C1 segment of cervical spinal cord (tissue), 14 donors: ENCODE measurements around the gene HKDC1.
"Not testable (repeated sequence)": the region's sequence is repeated elsewhere in the genome, so short reads cannot be mapped to it uniquely, and the experiment has no call there.

Source experiments
- DNase-seq, 14 donors: peaks; one replicate each; lab custom pipeline; 2025; lab: John Stamatoyannopoulos, UW

Gene HKDC1

GRCh38 chr10:69241575-69241974 is 21.4 kb downstream of the HKDC1 start:
- peak in 1 of 14 donors; percentile 2 for DNase-seq

GRCh38 chr10:69242040-69242851 is 22.1 kb downstream of the HKDC1 start:
- DNase-seq, result no peak

- DNase-seq, result peak in 13 of 14 donors; percentile 19 to 85 (median 58)
Observed at GRCh38 chr10:69242852-69243212, 22.7 kb downstream of the HKDC1 start.

- no peak for DNase-seq
Observed at GRCh38 chr10:69243817-69244216, 23.7 kb downstream of the HKDC1 start.

GRCh38 chr10:69246036-69246435 is 25.9 kb downstream of the HKDC1 start:
- no peak for DNase-seq

GRCh38 chr10:69246581-69247312 is 26.6 kb downstream of the HKDC1 start:
- no peak for DNase-seq

- DNase-seq, result no peak
Observed at GRCh38 chr10:69247313-69247710, 27.2 kb downstream of the HKDC1 start.

DNA sequence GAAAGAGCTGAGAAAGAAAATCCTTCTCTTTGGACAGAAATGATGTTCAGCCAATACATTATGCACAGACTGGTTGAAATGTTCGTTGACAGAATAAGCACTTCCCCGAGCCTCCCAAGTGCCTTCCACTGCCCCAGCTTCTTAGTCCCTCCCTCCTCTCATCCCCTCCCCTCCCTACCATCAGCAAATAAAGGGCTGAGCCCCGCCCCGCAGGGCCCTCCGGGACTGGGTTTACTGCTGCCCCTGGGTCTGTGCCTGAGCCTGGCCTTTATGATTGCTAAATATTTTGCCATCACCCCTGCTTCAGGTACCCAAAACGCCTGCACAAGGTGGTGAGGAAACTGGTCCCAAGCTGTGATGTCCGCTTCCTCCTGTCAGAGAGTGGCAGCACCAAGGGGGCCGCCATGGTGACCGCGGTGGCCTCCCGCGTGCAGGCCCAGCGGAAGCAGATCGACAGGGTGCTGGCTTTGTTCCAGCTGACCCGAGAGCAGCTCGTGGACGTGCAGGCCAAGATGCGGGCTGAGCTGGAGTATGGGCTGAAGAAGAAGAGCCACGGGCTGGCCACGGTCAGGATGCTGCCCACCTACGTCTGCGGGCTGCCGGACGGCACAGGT is 28.1 kb downstream of the HKDC1 start:
- no peak for DNase-seq

GRCh38 chr10:69250041-69250440 is 29.9 kb downstream of the HKDC1 start:
- DNase-seq, result no peak

- DNase-seq, result not testable (repeated sequence)
Observed at GRCh38 chr10:69251417-69251816, 31.3 kb downstream of the HKDC1 start.

- DNase-seq, result no peak
Observed at GRCh38 chr10:69253171-69253570, 33.0 kb downstream of the HKDC1 start.

- no peak for DNase-seq
Observed at GRCh38 chr10:69254877-69255276, 34.7 kb downstream of the HKDC1 start.

- no peak for DNase-seq
Observed at GRCh38 chr10:69259547-69260243, 39.6 kb downstream of the HKDC1 start.

GRCh38 chr10:69261184-69261583 is 41.1 kb downstream of the HKDC1 start:
- DNase-seq, result no peak

- no peak for DNase-seq
Observed at GRCh38 chr10:69262292-69262751, 42.2 kb downstream of the HKDC1 start.

DNA sequence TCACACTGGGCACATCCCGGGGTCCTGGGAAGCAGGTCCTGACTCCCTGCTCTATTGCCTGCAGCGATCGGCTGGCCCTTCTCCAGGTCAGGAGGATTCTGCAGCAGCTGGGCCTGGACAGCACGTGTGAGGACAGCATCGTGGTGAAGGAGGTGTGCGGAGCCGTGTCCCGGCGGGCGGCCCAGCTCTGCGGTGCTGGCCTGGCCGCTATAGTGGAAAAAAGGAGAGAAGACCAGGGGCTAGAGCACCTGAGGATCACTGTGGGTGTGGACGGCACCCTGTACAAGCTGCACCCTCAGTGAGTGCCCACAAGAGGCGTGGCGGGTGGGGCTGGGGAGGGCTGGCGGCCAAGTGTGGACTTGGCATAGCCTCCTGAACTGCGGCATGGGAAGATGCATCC is 45.4 kb downstream of the HKDC1 start:
- no peak for DNase-seq

GRCh38 chr10:69268761-69269416 is 48.8 kb downstream of the HKDC1 start:
- no peak for DNase-seq

- DNase-seq, result no peak
Observed at GRCh38 chr10:69269761-69270160, 49.6 kb downstream of the HKDC1 start.

DNA sequence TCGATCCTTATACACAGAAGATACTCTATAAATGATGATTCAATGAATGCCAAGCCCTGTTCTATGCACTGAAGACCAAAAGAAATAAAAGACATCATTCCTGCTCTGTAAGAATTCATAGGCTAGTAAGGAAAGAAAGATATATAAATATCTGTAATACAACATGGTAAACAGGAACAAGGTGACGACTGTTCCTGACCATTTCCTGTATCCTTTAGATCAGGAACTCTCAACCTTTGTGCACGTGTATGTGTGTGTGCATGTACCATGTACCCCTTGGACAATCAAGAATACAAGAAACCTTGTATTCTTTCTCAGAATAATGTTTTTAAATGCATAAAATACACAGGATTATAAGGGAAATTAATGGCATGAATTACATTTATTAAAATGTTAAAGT is 50.9 kb downstream of the HKDC1 start:
- DNase-seq, result no peak

DNA sequence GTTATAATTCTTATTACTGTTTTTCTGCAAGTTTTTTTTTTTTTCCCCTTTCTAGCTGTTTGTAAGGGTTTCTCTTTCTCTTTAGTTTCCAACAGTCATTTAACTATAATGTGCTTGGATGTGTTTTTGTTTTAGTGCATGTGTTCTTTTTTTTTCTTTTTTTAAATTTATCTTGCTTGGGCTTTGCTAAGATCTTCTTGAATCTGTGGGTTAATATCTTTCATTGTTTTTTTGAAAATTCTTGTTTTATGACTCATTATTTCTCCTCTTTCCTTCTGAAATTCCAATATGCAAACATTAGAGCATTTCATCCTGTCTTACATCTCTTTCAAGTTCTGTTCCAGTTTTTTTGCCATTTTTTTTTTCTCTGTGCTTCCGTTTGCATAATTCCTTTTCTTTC is 52.5 kb downstream of the HKDC1 start:
- DNase-seq, result no peak

GRCh38 chr10:69275444-69275843 is 55.3 kb downstream of the HKDC1 start:
- no peak for DNase-seq
